Stimulated activated naive CD8-positive, alpha-beta T cell treated with anti-CD3 and anti-CD28 coated beads, Interleukin-15, Interleukin-2, amounts not matched to agents 100 ng/mL and 50 ng/mL, for 24 hours (primary cell): ENCODE data around the gene SLC35B4.

Experiments used
- H3K27ac Mint-ChIP-seq: one replicate; pipeline ENCODE4 v1.8.0; 2021; ENCODE audit warnings: mild to moderate bottlenecking, mixed read lengths
- H3K27me3 Mint-ChIP-seq: one replicate; pipeline ENCODE4 v1.8.0; 2021; ENCODE audit warnings: mixed read lengths
- H3K36me3 Mint-ChIP-seq: one replicate; pipeline ENCODE4 v1.8.0; 2021; ENCODE audit warnings: low read depth, mixed read lengths
- H3K4me1 Mint-ChIP-seq: one replicate; pipeline ENCODE4 v1.8.0; 2021; ENCODE audit warnings: low read depth, mixed read lengths
- H3K4me3 Mint-ChIP-seq: one replicate; pipeline ENCODE4 v1.8.0; 2021; ENCODE audit warnings: mild to moderate bottlenecking, mixed read lengths
- H3K9me3 Mint-ChIP-seq: one replicate; pipeline ENCODE4 v1.8.0; 2021; ENCODE audit warnings: mixed read lengths

SLC35B4 gene

GRCh38 chr7:134343796-134344195 is 27.1 kb upstream of the SLC35B4 start:
- Mint-ChIP-seq H3K4me1 (no peaks in the 10 kb centered on the region), H3K27ac (no peak overlapping the region), H3K4me3 (no peak overlapping the region), H3K27me3 (peaks cover 36% of the 10 kb centered on the region), H3K9me3 (no peaks in the 10 kb centered on the region), H3K36me3 (no peaks in the 10 kb centered on the region)

DNA sequence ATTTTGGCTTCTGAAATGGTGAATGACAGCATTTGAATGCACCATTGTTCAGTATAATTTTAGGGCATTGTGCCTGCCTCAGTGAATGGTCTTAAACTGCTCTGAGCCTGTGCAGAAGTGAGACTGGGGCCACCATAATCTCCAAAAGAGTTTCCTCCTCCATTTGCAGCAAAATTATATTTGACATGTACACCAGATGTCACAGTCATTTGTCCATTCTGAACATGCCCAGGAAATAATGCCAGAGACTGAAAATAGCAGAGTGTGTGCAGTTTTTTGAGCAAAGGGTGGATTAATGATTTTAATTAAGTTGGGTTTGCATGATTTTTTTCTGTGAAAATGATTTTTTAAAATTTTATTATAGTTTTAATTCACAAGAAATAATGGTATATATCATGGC is 26.4 kb upstream of the SLC35B4 start:
- Mint-ChIP-seq H3K27ac (no peak overlapping the region), H3K36me3 (no peaks in the 10 kb centered on the region), H3K4me1 (no peaks in the 10 kb centered on the region), H3K4me3 (no peak overlapping the region), H3K9me3 (no peaks in the 10 kb centered on the region), H3K27me3 (peaks cover 36% of the 10 kb centered on the region)

DNA sequence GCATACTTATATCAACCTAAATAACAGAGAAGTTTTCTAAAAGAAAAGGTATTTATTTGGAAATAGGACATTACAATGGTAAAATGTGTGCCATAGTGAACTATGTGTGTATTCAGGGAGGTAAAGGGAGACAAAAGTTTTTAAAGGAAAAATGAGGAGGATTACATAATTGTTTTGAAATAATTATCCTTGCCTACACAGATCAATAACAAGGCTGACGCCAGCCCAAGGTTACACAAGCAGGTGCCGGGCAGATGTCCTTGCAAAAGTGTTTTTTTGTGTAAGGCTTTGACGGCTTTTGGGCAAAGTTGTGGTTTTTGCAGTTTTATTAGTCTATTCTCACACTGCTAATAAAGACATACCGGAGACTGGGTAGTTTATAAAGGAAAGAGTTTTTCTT is 22.7 kb upstream of the SLC35B4 start:
- Mint-ChIP-seq H3K27ac (no peak overlapping the region), H3K36me3 (no peaks in the 10 kb centered on the region), H3K9me3 (peaks cover 3% of the 10 kb centered on the region), H3K27me3 (peaks cover 22% of the 10 kb centered on the region), H3K4me3 (no peak overlapping the region), H3K4me1 (no peaks in the 10 kb centered on the region)

DNA sequence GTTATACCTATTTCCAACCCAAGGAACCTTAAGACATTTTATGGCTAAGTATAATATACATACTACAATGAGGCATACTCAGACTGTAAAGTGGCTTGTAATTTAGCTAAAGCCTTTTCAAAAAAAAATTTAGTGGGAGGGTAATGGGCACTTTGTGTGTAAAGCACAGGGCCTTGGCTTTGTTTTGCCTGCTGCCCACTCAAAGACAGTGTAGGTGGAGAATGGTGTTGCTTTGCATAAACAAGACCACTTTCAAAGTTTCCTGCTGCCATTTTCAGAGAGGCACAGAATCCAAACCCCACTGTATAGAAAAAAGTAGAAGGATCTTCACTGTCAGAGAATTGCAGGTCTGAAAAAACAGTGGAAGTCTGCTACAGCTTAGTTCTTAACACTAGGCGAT is 21.2 kb upstream of the SLC35B4 start:
- no peak overlapping the region for H3K27ac Mint-ChIP-seq
- peaks cover 3% of the 10 kb centered on the region for H3K9me3 Mint-ChIP-seq
- no peaks in the 10 kb centered on the region for H3K36me3 Mint-ChIP-seq
- peaks cover 21% of the 10 kb centered on the region for H3K27me3 Mint-ChIP-seq
- no peaks in the 10 kb centered on the region for H3K4me1 Mint-ChIP-seq
- H3K4me3 Mint-ChIP-seq, result no peak overlapping the region

DNA sequence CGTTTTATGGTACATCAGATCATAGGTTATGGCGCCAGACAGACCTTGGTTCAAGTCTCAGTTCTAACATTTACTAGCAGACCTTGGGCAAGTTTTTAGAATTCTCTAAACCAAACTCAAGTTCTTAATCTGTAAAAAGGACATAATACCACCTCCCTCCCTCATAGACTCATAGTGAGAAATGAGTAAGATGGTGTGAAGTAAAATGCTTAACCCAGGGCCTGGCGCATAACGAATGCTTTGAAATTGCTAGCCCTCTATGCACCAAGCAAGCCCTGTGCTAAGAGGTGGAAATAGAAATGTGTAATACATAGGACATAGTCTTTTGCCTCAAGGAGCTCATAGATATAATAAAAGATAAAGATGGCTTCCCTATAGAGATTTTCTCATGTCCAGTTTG is 17.7 kb upstream of the SLC35B4 start:
- no peak overlapping the region for H3K4me3 Mint-ChIP-seq
- H3K27me3 Mint-ChIP-seq, result peaks cover 17% of the 10 kb centered on the region
- H3K36me3 Mint-ChIP-seq, result no peaks in the 10 kb centered on the region
- no peaks in the 10 kb centered on the region for H3K4me1 Mint-ChIP-seq
- peaks cover 3% of the 10 kb centered on the region for H3K9me3 Mint-ChIP-seq
- no peak overlapping the region for H3K27ac Mint-ChIP-seq

GRCh38 chr7:134333943-134334342 is 17.2 kb upstream of the SLC35B4 start:
- Mint-ChIP-seq H3K4me1 (no peaks in the 10 kb centered on the region), H3K9me3 (peaks cover 3% of the 10 kb centered on the region), H3K36me3 (no peaks in the 10 kb centered on the region), H3K27me3 (peaks cover 14% of the 10 kb centered on the region), H3K4me3 (no peak overlapping the region), H3K27ac (no peak overlapping the region)

GRCh38 chr7:134332892-134333291 is 16.2 kb upstream of the SLC35B4 start:
- Mint-ChIP-seq H3K4me3 (no peak overlapping the region), H3K27ac (no peak overlapping the region), H3K27me3 (peaks cover 14% of the 10 kb centered on the region), H3K9me3 (peaks cover 3% of the 10 kb centered on the region), H3K4me1 (no peaks in the 10 kb centered on the region), H3K36me3 (no peaks in the 10 kb centered on the region)

- Mint-ChIP-seq H3K27ac (no peak overlapping the region), H3K9me3 (peaks cover 3% of the 10 kb centered on the region), H3K36me3 (no peaks in the 10 kb centered on the region), H3K4me1 (no peaks in the 10 kb centered on the region), H3K4me3 (no peak overlapping the region), H3K27me3 (peaks cover 14% of the 10 kb centered on the region)
Measured at GRCh38 chr7:134331393-134331792, 14.7 kb upstream of the SLC35B4 start.

- no peaks in the 10 kb centered on the region for H3K36me3 Mint-ChIP-seq
- H3K27me3 Mint-ChIP-seq, result peaks cover 18% of the 10 kb centered on the region
- H3K4me3 Mint-ChIP-seq, result no peak overlapping the region
- no peaks in the 10 kb centered on the region for H3K4me1 Mint-ChIP-seq
- peaks cover 3% of the 10 kb centered on the region for H3K9me3 Mint-ChIP-seq
- H3K27ac Mint-ChIP-seq, result no peak overlapping the region
Measured at GRCh38 chr7:134330974-134331373, 14.2 kb upstream of the SLC35B4 start.

GRCh38 chr7:134329614-134330346 is 13.1 kb upstream of the SLC35B4 start:
- Mint-ChIP-seq H3K4me1 (no peaks in the 10 kb centered on the region), H3K9me3 (no peaks in the 10 kb centered on the region), H3K36me3 (no peaks in the 10 kb centered on the region), H3K27me3 (peaks cover 20% of the 10 kb centered on the region), H3K27ac (no peak overlapping the region), H3K4me3 (no peak overlapping the region)

DNA sequence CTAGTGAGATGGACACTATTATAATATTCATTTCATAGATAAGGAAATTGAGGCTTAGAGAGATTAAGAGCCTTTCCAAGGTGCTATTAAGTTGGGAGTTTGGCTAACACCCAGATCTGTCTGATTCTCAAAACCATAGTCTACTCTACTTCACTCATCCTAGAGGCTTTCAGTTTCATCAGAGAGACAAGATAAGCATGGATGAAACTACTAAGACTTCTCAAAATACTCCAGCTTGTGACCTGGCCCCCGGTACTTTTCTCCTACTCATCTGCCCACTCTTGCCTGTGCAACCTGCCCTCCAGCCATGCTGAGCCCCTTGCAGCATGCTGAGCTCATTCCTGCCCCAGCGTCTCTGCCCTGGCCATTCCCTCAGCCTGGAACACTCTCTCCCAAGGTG is 12.2 kb upstream of the SLC35B4 start:
- H3K9me3 Mint-ChIP-seq, result no peaks in the 10 kb centered on the region
- H3K36me3 Mint-ChIP-seq, result no peaks in the 10 kb centered on the region
- H3K4me1 Mint-ChIP-seq, result no peaks in the 10 kb centered on the region
- H3K4me3 Mint-ChIP-seq, result no peak overlapping the region
- no peak overlapping the region for H3K27ac Mint-ChIP-seq
- peaks cover 21% of the 10 kb centered on the region for H3K27me3 Mint-ChIP-seq

- Mint-ChIP-seq H3K36me3 (no peaks in the 10 kb centered on the region), H3K27me3 (peaks cover 29% of the 10 kb centered on the region), H3K4me1 (no peaks in the 10 kb centered on the region), H3K9me3 (no peaks in the 10 kb centered on the region), H3K4me3 (no peak overlapping the region), H3K27ac (no peak overlapping the region)
Measured at GRCh38 chr7:134327896-134328295, 11.2 kb upstream of the SLC35B4 start.

- H3K27me3 Mint-ChIP-seq, result peaks cover 22% of the 10 kb centered on the region
- no peaks in the 10 kb centered on the region for H3K4me1 Mint-ChIP-seq
- H3K9me3 Mint-ChIP-seq, result no peaks in the 10 kb centered on the region
- no peak overlapping the region for H3K27ac Mint-ChIP-seq
- H3K36me3 Mint-ChIP-seq, result no peaks in the 10 kb centered on the region
- H3K4me3 Mint-ChIP-seq, result no peak overlapping the region
Measured at GRCh38 chr7:134324107-134324506, 7.4 kb upstream of the SLC35B4 start.

DNA sequence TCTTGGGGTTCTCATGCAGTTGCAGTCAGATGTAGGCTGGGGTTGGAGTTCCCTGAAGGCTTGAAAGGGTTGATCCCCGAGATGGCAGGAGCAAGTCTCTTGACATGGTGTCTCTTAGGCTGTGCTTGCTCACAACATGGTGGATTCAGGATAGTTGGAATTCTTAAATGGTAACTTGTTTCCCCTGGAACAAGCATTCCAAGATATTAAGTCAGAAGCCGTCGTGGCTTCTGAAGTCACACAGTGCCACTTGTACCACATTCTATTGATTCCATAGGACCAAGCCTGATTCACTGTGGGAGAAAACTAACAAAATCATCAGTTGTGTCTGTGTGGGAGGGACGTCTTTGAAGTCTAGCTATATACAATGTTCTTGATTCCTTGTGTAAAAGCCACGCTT is 3.5 kb upstream of the SLC35B4 start:
- Mint-ChIP-seq H3K27me3 (peaks cover 16% of the 10 kb centered on the region), H3K9me3 (no peaks in the 10 kb centered on the region), H3K36me3 (no peaks in the 10 kb centered on the region), H3K27ac (no peak overlapping the region), H3K4me3 (no peak overlapping the region), H3K4me1 (peaks cover 16% of the 10 kb centered on the region)

DNA sequence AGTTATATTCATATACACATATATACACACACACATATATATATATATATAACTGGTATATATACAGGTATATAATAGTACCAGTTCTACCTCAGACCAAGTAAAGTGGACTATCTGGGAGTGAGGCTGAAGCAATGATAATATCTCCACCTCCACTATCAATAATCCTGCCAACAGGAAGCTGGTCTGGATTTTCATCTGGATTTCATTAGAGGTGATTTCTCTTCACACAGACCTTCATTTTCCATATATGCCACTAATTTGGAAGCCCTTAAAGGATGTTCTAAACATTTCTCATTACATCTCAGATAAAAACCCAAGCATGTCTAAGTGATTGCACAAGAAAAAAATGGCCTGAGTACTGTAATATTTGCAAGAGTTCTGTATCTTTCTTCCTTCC is 1.7 kb upstream of the SLC35B4 start:
- H3K9me3 Mint-ChIP-seq, result no peaks in the 10 kb centered on the region
- H3K4me1 Mint-ChIP-seq, result peaks cover 21% of the 10 kb centered on the region
- peaks cover 8% of the 10 kb centered on the region for H3K27me3 Mint-ChIP-seq
- no peak overlapping the region for H3K4me3 Mint-ChIP-seq
- H3K27ac Mint-ChIP-seq, result no peak overlapping the region
- no peaks in the 10 kb centered on the region for H3K36me3 Mint-ChIP-seq

GRCh38 chr7:134317434-134317833 is 704 bp upstream of the SLC35B4 start:
- Mint-ChIP-seq H3K36me3 (no peaks in the 10 kb centered on the region), H3K4me3 (peak overlapping the region; percentile 89), H3K9me3 (no peaks in the 10 kb centered on the region), H3K27me3 (peaks cover under 1% of the 10 kb centered on the region), H3K4me1 (peaks cover 21% of the 10 kb centered on the region), H3K27ac (no peak overlapping the region)
